Measurements from ENCODE around the gene SVOPL. TPM values are rescaled to one million over a fixed set of nuclear protein-coding genes. Genes with fewer than 3 reads are reported as not detected.
"Not testable (repeated sequence)": the region's sequence is repeated elsewhere in the genome, so short reads cannot be mapped to it uniquely, and the experiment has no call there.

The SVOPL gene
- polyA plus RNA-seq, 1 donor from 2014 or later = not detected

DNA sequence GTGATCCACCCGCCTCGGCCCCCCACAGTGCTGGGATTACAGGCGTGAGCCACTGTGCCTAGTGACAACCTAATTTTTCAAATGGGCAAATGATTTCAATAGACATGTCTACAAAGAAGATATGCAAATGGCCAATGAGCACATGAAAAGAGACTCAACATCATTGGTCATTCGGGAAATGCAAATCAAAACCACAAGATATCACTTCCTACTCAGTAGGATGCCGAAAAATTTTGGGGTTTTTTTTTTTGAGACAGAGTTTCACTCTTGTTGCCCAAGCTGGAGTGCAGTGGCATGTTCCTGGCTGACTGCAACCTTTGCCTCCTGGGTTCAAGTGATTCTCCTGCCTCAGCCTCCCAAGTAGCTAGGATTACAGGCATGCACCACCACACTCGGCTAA lies 13.1 kb downstream of the SVOPL start:
- H3K9me3 Mint-ChIP-seq, H3K27ac Mint-ChIP-seq, H3K36me3 Mint-ChIP-seq, H3K4me1 Mint-ChIP-seq, H3K27me3 Mint-ChIP-seq, H3K4me3 Mint-ChIP-seq: not testable (repeated sequence)

DNA sequence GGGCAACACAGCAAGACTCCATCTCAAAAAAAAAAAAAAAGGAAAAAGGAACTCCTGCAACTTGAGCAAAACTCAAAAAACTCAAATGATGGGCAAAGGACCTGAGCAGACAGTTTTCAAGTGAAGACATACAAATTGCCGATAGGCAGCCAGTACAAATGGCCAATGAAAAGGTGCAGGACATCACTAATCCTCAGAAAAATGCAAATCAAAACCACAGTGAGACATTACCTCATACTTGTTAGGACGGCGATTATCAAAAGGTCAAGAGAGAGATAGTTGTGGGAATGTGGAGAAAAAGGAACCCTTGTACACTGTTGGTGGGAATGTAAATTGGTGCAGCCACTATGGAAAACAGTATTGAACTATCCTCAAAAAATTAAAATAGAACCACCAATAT lies 16.8 kb downstream of the SVOPL start:
- Mint-ChIP-seq H3K9me3 (peaks cover 0 to 3% (median 0%) of the 10 kb centered on the region in 3 donors), H3K4me1 (no peaks in the 10 kb centered on the region), H3K27ac (no peak overlapping the region), H3K4me3 (no peak overlapping the region), H3K27me3 (peaks cover 3% of the 10 kb centered on the region), H3K36me3 (no peaks in the 10 kb centered on the region)

DNA sequence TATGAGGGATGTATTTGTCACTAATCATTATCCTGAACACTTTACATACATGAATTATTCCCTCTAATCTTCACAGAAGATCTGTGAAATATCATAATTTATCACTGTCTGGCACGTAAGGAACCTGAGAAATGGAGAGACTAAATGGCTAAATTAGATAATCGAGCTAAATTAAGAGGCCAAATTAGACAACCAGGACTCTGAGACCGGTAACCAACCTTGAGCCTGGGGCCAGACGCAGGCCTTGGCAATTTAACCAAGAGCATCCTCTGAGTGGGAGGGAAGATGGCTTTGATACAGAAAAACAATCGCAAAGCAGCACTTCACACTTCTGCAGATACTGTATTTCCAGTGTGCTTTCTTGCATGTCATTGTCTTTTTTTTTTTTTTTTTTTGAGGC lies 21.4 kb downstream of the SVOPL start:
- peaks cover 0 to 5% (median 2%) of the 10 kb centered on the region in 3 donors for H3K9me3 Mint-ChIP-seq

GRCh38 chr7:138670594-138670993 lies 30.6 kb downstream of the SVOPL start:
- H3K9me3 Mint-ChIP-seq = peaks cover 0 to 3% (median 0%) of the 10 kb centered on the region in 3 donors
- no peak overlapping the region for H3K4me3 Mint-ChIP-seq
- no peak overlapping the region for H3K27ac Mint-ChIP-seq
- no peaks in the 10 kb centered on the region for H3K4me1 Mint-ChIP-seq
- H3K36me3 Mint-ChIP-seq = no peaks in the 10 kb centered on the region
- peaks cover 9% of the 10 kb centered on the region for H3K27me3 Mint-ChIP-seq

More for the DNA sequence above, 21.4 kb downstream of the SVOPL start:
- H3K4me3 Mint-ChIP-seq = no peak overlapping the region
- no peaks in the 10 kb centered on the region for H3K4me1 Mint-ChIP-seq
- no peaks in the 10 kb centered on the region for H3K36me3 Mint-ChIP-seq
- H3K27me3 Mint-ChIP-seq = peaks cover 3% of the 10 kb centered on the region
- no peak overlapping the region for H3K27ac Mint-ChIP-seq

DNA sequence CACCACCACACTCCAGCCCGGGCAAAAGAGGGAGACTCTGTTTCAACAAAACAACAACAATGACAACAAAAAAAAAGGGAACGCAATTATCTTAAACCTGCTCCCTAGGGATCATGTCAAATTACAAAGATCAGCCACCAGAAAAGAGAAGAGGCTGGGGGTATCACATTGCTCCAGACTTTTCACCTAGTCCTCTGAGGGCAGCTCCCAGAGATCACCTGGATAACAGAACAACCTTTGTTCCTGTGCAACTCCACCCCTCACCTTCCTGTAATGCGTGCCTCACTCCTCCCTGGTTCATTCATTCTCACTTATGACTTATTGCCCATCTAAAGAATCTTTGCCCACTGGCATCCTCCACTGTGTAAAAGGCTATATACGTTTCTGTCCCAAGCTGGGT lies 31.8 kb downstream of the SVOPL start:
- Mint-ChIP-seq H3K36me3 (no peaks in the 10 kb centered on the region), H3K4me3 (no peak overlapping the region), H3K27ac (no peak overlapping the region), H3K9me3 (peaks cover 0 to 4% (median 0%) of the 10 kb centered on the region in 3 donors), H3K4me1 (no peaks in the 10 kb centered on the region), H3K27me3 (peaks cover 14% of the 10 kb centered on the region)

DNA sequence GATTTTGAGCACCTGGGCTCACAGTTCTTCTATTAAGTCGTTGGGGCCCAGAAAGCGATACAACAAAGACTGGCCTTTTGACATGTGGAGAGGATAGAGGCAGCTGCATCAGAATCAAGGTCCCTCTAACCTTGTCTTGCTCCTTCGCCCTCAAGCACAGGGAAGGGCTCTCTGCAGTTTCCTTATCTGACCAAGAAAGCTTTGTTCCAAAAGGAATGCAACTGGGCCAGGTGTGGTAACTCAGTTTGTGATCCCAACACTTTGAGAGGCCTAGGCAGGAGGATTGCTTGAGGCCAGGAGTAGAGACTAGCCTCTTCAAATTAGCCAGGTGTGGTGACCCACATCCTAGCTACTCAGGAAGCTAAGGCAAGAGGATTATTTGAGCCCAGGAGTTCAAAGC lies 32.2 kb downstream of the SVOPL start:
- Mint-ChIP-seq H3K27me3 (peaks cover 14% of the 10 kb centered on the region), H3K27ac (peak overlapping the region in 2 of 3 donors; percentile 12 to 74), H3K9me3 (peaks cover 0 to 4% (median 0%) of the 10 kb centered on the region in 3 donors), H3K36me3 (no peaks in the 10 kb centered on the region), H3K4me1 (no peaks in the 10 kb centered on the region), H3K4me3 (no peak overlapping the region)

DNA sequence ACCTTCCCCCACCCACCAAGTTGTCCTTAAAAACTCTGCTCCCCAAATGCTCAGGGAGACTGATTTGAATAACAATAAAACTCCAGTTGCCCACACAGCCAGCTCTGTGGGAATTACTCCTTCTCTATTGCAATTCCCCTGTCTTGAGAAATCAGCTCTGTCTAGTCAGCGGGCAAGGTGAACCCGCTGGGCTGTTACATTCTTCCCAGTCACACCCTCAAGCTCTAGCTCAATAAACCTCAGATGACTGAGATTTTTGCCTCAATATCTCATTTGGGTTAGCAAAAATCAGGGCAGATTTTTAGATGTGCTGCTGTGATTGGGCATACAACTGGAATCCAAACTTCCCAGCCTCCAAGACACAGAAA lies 32.9 kb downstream of the SVOPL start:
- peaks cover 20% of the 10 kb centered on the region for H3K27me3 Mint-ChIP-seq
- peak overlapping the region in 1 of 4 donors; percentile 22 for H3K4me3 Mint-ChIP-seq
- H3K36me3 Mint-ChIP-seq = no peaks in the 10 kb centered on the region
- peaks cover 0 to 4% (median 0%) of the 10 kb centered on the region in 3 donors for H3K9me3 Mint-ChIP-seq
- H3K27ac Mint-ChIP-seq = no peak overlapping the region
- H3K4me1 Mint-ChIP-seq = no peaks in the 10 kb centered on the region

GRCh38 chr7:138667535-138668228 lies 33.5 kb downstream of the SVOPL start:
- Mint-ChIP-seq H3K27me3 (peaks cover 20% of the 10 kb centered on the region), H3K36me3 (no peaks in the 10 kb centered on the region), H3K4me3 (no peak overlapping the region), H3K27ac (no peak overlapping the region), H3K9me3 (peaks cover 0 to 4% (median 0%) of the 10 kb centered on the region in 3 donors), H3K4me1 (no peaks in the 10 kb centered on the region)

DNA sequence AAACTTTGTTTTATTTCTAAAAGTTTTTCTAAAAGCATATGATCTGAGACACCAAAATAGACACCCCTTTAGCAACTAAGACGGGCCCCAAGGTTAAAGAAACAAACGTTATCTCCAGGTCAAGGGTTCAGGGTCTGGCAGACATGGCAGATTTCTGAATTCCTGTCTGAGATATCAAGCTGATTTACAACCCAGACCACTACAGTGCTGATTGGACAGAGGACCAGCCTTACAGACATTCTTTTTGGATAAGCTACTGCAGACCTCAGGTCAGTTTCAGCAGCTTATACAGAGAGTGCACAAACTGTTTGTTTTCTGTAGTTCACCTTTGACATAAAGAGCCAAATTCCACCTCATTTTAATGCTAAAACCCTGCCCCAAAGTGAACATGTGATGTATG lies 34.8 kb downstream of the SVOPL start:
- no peak overlapping the region for H3K4me3 Mint-ChIP-seq
- H3K27ac Mint-ChIP-seq = no peak overlapping the region
- no peaks in the 10 kb centered on the region for H3K36me3 Mint-ChIP-seq
- H3K9me3 Mint-ChIP-seq = peaks cover 0 to 4% (median 0%) of the 10 kb centered on the region in 3 donors
- H3K27me3 Mint-ChIP-seq = peaks cover 28% of the 10 kb centered on the region
- no peaks in the 10 kb centered on the region for H3K4me1 Mint-ChIP-seq

DNA sequence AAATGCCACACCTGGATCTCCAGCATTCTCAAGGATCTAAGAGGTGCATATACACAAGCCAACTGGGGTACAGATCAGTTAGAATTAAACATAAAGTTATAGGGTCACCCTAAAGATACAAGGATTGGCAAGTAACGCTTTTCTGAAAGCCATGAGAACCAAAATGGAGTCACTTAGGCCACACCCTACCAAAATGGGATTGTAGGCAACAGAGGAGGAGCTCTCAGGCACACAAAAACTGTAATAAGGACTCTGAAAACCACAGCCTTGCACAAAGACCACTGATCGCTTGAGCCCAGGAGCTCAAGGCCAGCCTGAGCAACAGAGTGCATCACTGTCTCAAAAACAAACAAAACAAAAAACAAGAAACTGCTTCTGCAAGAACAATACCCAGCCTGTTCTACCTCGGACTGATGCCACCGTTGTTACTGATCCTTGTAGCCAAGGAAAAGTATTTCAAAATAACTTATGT lies 35.5 kb downstream of the SVOPL start:
- no peaks in the 10 kb centered on the region for H3K36me3 Mint-ChIP-seq
- no peak overlapping the region for H3K4me3 Mint-ChIP-seq
- H3K9me3 Mint-ChIP-seq = peaks cover 0 to 4% (median 0%) of the 10 kb centered on the region in 3 donors
- H3K27me3 Mint-ChIP-seq = peaks cover 26% of the 10 kb centered on the region
- H3K27ac Mint-ChIP-seq = no peak overlapping the region
- no peaks in the 10 kb centered on the region for H3K4me1 Mint-ChIP-seq

GRCh38 chr7:138665249-138665648 lies 35.9 kb downstream of the SVOPL start:
- Mint-ChIP-seq H3K27ac (no peak overlapping the region), H3K27me3 (peaks cover 26% of the 10 kb centered on the region), H3K4me3 (no peak overlapping the region), H3K9me3 (peaks cover 0 to 4% (median 0%) of the 10 kb centered on the region in 3 donors), H3K4me1 (no peaks in the 10 kb centered on the region), H3K36me3 (no peaks in the 10 kb centered on the region)

DNA sequence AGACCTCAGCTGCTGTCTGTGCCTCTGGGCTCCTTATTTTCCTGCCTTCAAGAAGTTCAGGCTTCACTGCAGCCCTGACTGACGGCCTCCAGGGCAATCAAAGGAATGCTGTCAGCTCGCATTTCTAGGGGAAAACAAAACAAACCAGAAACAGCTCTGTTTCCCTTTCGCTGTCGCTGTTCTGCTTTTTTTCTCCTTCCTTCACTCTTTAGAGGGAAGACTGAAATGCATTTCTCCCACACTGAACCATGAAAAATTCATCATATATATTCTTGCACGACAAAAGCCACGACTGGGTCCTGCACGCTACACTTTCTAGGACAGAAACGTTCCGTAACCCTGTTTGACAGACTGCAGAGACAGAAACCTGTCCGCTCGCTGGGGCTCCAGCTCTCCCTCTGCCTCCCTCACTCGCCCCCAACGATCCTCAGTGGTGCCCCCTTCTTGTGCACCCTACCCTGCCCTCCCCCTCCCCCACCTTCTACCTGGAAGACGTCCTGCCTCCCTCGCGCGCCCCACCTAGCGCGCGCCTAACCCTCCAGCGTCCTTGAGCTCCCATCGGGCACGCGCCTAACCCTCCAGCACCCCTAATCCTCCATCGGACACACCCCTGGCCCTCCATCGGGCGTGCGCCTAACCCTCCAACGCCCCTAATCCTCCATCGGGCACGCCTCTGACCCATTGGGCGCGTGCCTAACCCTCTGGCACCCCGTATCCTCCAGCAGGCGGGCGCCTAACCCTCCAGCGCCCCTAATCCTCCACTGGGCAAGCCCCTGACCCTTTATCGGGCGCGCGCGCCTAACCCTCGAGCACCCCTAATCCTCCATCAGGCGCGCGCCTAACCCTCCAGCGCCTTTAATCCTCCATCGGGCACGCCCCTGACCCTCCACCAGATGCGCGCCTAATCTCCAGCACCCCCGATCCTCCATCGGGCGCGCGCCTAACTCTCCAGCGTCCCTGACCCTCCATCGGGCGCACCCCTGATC lies 37.1 kb downstream of the SVOPL start:
- peaks cover 0 to 4% (median 2%) of the 10 kb centered on the region in 3 donors for H3K9me3 Mint-ChIP-seq
- peak overlapping the region in 2 of 4 donors; percentile 49 to 80 for H3K4me3 Mint-ChIP-seq

GRCh38 chr7:138662991-138663320 lies 38.2 kb downstream of the SVOPL start:
- Mint-ChIP-seq H3K27ac (no peak overlapping the region), H3K36me3 (peaks cover 2% of the 10 kb centered on the region), H3K9me3 (peaks cover 0 to 4% (median 3%) of the 10 kb centered on the region in 3 donors), H3K27me3 (peaks cover 26% of the 10 kb centered on the region), H3K4me1 (no peaks in the 10 kb centered on the region), H3K4me3 (no peak overlapping the region)

More for the DNA sequence above, 37.1 kb downstream of the SVOPL start:
- Mint-ChIP-seq H3K27me3 (peaks cover 26% of the 10 kb centered on the region), H3K27ac (no peak overlapping the region), H3K4me1 (no peaks in the 10 kb centered on the region), H3K36me3 (peaks cover 2% of the 10 kb centered on the region)

DNA sequence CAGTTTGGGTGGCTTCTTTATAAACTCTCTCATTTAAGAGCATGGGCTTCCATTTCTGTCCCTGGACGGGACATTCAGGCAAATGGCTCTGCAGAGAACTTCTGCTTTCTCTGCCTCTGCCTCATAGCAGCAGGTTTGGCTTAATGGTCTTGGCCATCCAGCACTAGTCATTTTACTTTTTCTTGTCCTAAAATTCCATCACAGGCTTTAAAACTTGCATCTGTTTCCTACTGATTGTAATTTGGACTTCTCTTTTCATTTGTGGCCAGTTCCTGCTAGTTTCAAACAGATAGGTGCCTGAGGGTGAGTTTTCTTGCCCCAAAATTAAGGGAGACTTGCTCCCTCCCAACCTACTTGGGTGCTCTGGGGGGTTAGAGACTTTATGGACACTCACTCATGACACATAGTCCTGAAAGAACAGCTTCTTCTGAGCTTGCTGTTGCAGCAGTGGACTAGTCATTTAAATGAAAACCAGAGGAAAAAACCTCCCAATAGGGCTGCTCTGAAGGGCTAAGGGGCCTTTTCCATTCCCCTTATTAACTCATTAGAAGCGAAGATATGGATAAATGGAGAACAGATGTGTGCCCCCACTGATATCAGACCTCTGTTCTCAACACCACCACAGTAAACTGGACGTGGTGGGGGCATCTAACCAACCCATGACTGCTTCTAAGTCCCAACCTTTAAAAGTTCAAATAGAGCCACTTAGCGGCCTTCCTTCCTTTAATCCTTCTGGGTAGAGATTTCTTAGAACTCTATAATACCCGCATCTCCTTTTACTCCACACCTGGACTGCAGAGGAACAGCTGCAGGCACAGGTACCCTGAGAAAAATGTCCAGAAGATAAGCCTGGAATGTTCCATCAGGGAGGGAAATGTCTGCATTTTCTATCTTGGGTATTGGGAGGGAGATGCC lies 38.8 kb downstream of the SVOPL start:
- H3K27ac Mint-ChIP-seq = no peak overlapping the region
- H3K4me3 Mint-ChIP-seq = no peak overlapping the region
- H3K36me3 Mint-ChIP-seq = peaks cover 2% of the 10 kb centered on the region
- peaks cover 26% of the 10 kb centered on the region for H3K27me3 Mint-ChIP-seq
- H3K9me3 Mint-ChIP-seq = peaks cover 0 to 4% (median 3%) of the 10 kb centered on the region in 3 donors
- no peaks in the 10 kb centered on the region for H3K4me1 Mint-ChIP-seq

Measured in IgD-negative memory B cell (primary cell).